ENCODE measurements around the gene HAAO. TPM values are rescaled to one million over a fixed set of nuclear protein-coding genes. Genes with fewer than 3 reads are reported as not detected.
A peak's percentile ranks its signal among the peaks of the same experiment; 100 is the strongest.

Gene HAAO
- total RNA-seq, 1 donor from 2014 or later, result 6.1 TPM

- no peaks in the 10 kb centered on the region for H3K36me3 ChIP-seq
- intact Hi-C loops (cut with DNase I), result no loop called here
- DNase-seq, result no peak
- no peak overlapping the region for H3K4me3 ChIP-seq
- no peak overlapping the region for H3K27ac ChIP-seq
- no peaks in the 10 kb centered on the region for H3K27me3 ChIP-seq (ENCODE audit: low read depth)
- TF ChIP-seq CTCF (IDR thresholded peaks at IDR 0.05), result no peak
- H3K4me1 ChIP-seq, result peaks cover 16% of the 10 kb centered on the region
- no peaks in the 10 kb centered on the region for H3K9me3 ChIP-seq
- no peak for ATAC-seq
Observed at GRCh38 chr2:42823744-42824453, 31.5 kb upstream of the HAAO start.

- TF ChIP-seq CTCF (IDR thresholded peaks at IDR 0.05), result no peak
- intact Hi-C loops (cut with DNase I), result no loop called here
- H3K4me1 ChIP-seq, result no peaks in the 10 kb centered on the region
Observed at GRCh38 chr2:42819160-42819559, 26.8 kb upstream of the HAAO start.

GRCh38 chr2:42815726-42816125 lies 23.3 kb upstream of the HAAO start:
- H3K9me3 ChIP-seq, result peaks cover 3% of the 10 kb centered on the region
- H3K36me3 ChIP-seq, result no peaks in the 10 kb centered on the region
- no peak for TF ChIP-seq CTCF (IDR thresholded peaks at IDR 0.05)
- H3K27ac ChIP-seq, result no peak overlapping the region
- intact Hi-C loops (cut with DNase I), result no loop called here
- no peak for DNase-seq
- no peak for ATAC-seq
- no peaks in the 10 kb centered on the region for H3K27me3 ChIP-seq (ENCODE audit: low read depth)
- H3K4me1 ChIP-seq, result peaks cover 9% of the 10 kb centered on the region
- H3K4me3 ChIP-seq, result no peak overlapping the region

More at GRCh38 chr2:42819160-42819559, 26.8 kb upstream of the HAAO start:
- H3K27me3 ChIP-seq (ENCODE audit: low read depth), result no peaks in the 10 kb centered on the region
- no peak overlapping the region for H3K4me3 ChIP-seq
- no peaks in the 10 kb centered on the region for H3K9me3 ChIP-seq
- no peak for ATAC-seq
- H3K27ac ChIP-seq, result no peak overlapping the region
- no peak for DNase-seq
- H3K36me3 ChIP-seq, result no peaks in the 10 kb centered on the region

- no peaks in the 10 kb centered on the region for H3K27me3 ChIP-seq (ENCODE audit: low read depth)
- no peak for TF ChIP-seq CTCF (IDR thresholded peaks at IDR 0.05)
- no peak overlapping the region for H3K4me3 ChIP-seq
- no peak for ATAC-seq
- no peak overlapping the region for H3K27ac ChIP-seq
- intact Hi-C loops (cut with DNase I), result no loop called here
- peaks cover 3% of the 10 kb centered on the region for H3K9me3 ChIP-seq
- no peak for DNase-seq
- H3K4me1 ChIP-seq, result peaks cover 15% of the 10 kb centered on the region
- no peaks in the 10 kb centered on the region for H3K36me3 ChIP-seq
Observed at GRCh38 chr2:42813763-42814162, 21.4 kb upstream of the HAAO start.

- intact Hi-C loops (cut with DNase I), result no loop called here
- H3K4me3 ChIP-seq, result no peak overlapping the region
- no peak for DNase-seq
- peaks cover 3% of the 10 kb centered on the region for H3K9me3 ChIP-seq
- no peaks in the 10 kb centered on the region for H3K36me3 ChIP-seq
- no peak for ATAC-seq
- H3K27ac ChIP-seq, result no peak overlapping the region
- TF ChIP-seq CTCF (IDR thresholded peaks at IDR 0.05), result peak; percentile 59
- peaks cover 15% of the 10 kb centered on the region for H3K4me1 ChIP-seq
- H3K27me3 ChIP-seq (ENCODE audit: low read depth), result no peaks in the 10 kb centered on the region
Observed at GRCh38 chr2:42812899-42813479, 20.6 kb upstream of the HAAO start.
